HG02678 (cell line): Measurements from ENCODE around the gene MFSD11.
A peak's percentile ranks its signal among the peaks of the same experiment; 100 is the strongest.
"Not testable (repeated sequence)": the region's sequence is repeated elsewhere in the genome, so short reads cannot be mapped to it uniquely, and the experiment has no call there.

ENCODE experiments used
- ATAC-seq: cut with Tn5 transposase; IDR thresholded peaks from one replicate; pipeline ENCODE4 v1.9.1; 2021; ENCODE audit warnings: mild to moderate bottlenecking, moderate library complexity; ENCODE audit not compliant: unreplicated experiment

The MFSD11 gene

DNA sequence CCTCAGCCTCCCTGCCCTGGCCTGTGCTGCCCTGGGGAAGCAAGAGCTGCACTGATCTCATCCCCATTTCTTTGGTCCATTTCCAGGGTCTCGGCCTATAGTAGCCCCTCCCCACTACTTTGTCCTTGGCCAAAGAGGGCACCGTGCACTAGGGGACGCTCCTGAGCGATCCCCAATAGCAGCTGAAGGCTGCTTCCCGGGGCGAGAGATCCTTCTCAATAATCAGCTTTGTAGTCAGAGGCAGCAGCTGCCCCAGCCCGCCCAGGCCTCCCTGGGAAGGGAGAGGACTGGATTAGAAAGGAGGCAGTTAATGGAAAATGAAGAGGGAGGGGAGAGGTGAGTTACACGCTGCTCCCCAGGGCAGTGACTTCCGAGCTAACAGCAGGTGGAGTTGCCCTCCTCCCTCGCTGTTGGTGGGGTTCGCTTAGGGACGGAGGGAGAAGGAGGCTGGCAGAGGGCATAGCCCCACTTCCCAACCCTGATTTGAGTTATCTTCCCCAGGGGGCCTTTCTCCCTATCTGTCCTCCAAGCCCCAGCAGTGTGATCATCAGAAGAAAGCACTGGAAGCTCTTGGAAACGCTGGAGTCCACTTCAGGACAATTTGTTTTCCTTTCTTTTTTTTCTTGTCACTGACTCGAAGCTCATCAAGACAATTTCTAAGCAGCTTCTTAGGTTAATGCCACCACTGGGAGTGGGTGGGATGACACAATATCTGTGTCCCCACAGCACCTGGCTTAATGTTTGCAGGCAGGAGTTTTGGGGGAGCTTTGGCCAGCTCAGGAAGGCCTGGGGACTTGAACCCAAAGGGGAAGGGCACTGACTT is 29.7 kb upstream of the MFSD11 start:
- no peak for ATAC-seq

DNA sequence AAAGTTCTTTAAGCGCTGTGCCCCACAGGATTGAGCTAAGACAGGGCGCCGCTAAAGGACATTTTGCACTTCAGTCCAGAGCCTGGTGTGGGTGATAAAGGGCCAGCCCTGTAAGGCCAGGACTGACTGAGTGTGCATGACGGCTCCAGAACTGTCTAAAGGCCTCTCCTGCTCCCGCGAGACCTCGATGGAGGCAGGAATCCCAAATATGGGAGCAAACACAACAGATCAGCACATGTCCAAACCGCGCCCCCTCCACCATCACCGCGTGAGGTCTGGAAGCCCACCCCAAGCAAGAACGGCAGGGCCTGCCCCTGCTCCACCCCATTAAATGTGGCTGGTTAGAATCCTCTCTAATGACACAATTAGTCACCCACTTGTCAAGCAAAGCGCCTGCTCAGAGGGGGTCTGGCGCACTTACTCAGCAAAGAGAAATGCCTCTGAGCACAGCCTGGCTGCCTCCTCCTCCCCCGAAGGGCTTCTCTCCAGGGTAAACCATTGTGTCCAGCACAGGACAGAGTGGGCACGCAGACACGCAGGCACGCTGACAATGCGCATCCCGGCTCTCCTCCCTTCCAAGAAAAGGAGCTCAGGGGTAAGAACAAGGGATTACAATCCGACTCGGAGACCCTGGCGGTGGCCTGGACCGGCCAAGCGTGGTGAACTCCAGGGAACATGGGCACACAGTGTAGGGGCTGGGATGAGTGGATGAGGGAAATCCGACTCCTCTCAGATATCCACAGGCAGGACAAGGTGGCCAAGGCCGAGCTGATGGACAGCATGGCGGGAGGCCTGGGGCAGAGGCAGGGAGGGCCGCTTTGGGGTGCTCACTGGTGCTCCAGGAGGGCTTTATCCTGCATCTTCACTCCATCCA is 28.6 kb upstream of the MFSD11 start:
- no peak for ATAC-seq

DNA sequence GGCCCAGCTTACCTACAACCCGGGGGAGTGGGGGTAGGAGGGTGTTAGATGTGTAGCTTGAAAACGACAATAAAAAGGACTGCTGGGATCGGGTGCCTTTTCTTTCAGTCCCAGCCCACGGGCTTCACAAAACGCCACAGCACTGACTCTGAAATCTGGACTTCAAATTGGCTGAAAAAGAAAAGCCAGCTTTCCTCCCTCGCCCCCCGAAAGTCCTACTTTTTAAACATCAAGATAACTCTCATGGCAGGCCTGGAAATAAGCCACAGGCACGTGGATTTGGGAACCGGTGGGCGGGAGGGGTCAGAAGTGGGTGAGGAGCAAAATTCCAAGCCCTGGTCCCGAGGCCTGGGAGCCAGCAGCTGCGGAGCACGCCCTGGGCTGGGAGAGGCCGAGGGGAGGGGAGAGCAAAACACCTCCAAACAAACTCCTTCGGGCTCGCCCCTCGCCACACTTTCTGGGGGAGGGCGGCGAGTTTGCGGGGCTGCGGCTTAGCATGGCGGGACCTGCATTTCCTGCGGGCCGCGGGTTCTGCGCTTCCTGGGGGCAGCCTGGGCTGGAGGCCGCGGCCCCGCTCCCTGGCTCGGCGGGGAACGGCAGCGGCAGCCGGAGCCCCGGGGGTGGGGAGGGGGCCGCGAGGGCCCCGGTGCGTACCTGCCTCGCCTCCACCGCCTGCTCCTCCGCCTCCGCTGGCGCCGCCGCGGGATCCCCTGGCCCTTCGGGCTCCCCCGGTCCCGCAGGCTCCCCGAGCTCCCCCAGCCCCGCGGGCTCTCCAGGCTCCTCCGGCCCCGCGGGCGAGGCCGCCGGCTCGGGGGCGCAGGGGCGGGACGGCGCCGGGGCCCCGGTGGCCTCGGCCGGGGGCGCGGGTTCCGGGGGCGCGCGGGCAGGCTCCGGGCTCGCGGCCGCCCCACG is 27.7 kb upstream of the MFSD11 start:
- not testable (repeated sequence) for ATAC-seq

DNA sequence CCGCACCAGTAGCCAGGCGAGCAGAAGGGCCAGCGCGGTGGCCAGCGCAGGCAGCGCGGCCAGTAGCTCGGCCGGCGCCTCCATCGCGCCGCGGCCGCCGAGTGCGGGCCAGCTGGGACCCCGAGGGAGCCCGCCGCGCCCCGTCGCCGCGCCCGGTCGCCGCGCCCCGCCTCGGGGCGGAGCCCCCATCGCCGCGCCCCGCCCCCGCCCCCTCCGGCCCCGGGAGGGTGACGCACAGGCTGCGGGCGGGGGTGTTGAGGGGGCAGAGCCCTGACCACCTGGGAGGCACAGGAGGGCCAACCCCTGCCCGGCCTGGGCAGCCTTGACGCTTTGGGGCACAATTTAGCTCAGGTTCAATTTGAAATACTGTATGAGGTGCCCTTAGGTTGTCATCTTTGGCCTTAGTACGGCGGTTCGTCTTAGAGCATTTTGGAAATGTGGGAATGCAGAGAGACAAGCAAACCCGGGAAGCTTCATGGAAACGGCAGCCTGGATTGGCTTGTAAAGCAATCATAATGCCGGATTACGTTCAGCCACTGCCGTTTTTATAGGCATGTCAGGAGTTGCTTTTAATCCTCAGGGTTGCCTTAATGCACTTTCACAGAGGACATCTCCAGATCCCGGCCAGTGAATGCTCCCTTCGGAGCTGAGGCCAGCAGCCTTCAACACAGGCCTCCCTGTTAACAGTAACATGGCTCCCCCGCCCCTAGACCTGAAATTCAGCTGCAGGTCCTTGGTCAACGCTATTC is 26.9 kb upstream of the MFSD11 start, which contains the start of gene MXRA7:
MXRA7 (minus strand) TSS at position 103 of the 749 bp plus-strand sequence; CDS start at position 84, 19 bp downstream.
- no peak for ATAC-seq

DNA sequence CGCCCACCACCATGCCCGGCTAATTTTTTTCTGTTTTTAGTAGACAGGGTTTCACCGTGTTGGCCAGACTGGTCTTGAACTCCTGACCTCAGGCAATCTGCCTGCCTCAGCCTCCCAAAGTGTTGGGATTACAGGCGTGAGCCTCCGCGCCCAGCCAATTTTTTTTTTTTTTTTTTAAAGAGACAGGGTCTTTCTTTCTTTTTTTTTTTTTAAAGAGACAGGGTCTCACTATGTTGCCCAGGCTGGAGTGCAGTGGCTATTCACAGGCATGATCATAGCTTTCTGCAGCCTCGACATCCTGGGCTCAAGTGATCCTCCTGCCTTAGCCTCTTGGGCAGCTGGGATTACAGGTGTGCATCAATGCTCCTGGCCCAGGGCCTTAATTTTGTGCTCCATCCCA is 25.6 kb upstream of the MFSD11 start:
- ATAC-seq = not testable (repeated sequence)

DNA sequence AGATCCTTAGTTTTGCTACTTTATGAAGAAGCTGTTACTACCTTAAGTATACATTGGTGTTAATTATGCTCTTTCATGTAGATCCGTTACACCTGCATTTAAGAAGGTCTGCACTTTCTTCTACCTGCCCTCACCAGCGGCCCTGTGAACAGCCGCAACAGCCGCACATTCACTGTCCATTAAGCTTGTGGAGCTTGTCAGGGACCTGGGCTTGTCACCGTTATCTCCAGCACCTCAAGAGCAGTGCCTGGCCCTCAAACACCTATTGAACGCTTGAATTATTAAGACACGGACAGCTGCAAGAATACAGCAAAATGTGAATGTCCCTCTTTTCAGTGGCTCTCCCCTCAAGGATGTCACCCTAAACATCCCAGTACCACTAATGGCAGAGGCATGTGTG is 24.2 kb upstream of the MFSD11 start:
- no peak for ATAC-seq

DNA sequence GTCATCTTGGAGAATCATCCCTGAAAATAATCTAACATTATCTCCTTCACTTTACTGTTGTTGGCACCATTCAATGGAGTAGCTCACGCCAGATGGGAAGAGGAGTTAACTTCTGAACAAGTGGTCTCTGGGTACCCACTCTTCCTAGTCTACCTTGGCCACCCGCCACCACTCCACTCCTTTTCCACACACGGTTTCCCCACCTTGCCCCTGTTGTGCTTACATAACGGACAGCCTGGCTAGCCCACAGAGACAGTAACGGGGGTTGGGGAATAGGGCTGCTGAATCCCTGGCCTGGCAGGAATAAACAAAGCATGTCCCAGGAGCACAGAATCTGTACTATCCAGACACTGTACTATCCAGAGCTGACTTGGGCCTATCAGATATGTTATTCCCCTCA is 23.6 kb upstream of the MFSD11 start:
- no peak for ATAC-seq

DNA sequence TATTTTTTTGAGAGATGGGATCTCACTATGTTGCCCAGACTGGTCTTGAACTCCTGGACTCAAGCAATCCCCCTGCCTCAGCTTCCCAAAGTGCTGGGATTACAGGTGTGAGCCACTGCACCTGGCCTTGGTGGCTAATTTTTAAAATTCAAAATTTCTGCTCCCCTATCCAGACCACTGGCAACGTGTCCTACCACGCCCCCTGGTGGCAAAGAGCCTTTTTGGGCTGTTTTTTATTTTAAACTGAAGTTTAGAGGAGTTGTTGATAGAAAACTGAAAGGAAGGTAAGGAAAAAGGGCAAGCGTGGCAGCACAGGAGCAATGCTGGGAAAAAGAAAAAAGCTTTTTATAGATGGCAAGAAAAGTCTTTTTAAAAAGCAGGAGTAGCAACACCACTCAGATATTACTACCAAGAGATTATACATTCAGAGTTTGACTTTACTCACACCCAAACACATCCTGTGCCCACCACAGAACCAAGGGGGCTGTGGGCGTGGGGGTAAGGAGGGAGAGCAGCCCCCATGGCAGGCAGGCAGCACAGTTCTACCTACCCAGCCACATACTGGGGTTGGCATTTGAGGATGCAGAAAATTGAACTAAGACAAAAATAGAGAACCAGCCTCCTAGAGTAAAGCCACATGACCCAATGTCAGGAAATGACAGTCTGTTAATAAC is 23.0 kb upstream of the MFSD11 start:
- no peak for ATAC-seq

DNA sequence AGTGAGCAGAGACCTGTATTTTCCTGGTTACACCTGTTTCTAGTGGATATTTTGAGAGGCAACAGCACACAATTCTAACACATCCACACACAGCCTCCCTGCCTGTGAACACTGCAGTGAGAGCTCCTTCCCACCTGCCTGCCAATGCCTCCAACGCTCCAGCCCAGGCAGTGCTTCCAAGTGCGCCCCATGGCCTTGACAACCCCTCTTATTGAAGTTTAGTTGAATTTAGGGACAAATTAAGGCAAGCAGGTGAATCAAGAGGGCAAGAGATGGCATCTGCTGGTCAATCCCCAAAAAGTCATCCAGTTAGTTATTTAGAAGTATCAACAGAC is 22.5 kb upstream of the MFSD11 start:
- ATAC-seq = no peak

DNA sequence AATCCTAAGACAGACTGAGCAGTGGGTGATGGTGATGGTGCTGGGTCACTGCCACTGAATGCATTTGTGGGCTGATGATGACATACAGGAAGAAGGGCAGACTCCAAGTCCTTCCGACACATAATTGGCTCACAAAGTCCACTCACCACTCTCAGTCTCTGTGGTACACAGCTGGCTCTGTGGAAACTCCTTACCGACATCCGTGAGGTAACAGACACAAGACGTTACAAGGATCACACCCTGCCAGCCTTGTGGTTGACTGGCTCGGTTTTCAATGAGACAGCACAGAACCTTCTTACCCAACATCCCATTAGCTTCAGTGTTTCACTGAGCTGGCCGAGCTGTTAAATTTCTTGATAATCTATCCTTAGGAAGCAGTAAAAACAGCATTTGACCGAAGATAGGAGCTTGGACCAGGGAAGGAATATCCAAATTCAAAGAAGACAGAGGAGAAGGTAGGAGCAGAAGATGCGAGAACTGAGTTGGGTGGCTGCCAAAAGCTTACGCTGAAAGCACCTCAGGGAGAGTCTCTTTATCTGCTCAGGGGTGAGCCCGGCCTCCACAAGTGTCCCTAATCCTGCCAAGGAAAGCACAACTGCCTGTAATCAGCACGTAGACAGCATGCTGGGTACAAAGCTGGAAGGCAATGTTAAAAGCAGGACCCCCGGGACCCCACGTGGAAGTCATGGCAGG is 21.6 kb upstream of the MFSD11 start:
- ATAC-seq = no peak

DNA sequence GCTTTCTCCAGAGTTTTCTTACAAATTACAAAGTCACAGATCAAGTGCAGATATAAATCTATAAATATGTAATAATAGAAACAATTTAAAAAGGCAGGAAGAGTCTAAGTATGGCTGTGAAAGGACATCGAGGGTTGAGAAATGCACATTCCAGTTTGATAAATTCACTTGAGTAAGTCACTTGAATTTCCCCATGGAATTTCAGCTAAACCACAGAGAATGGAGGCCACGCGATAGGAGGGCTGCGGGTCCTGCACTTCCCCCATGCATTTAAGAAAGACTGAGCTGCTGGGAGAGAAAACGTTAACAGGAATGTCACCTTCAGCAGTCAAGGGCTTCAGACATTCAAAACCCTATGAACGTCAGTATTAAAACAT is 21.1 kb upstream of the MFSD11 start:
- no peak for ATAC-seq

DNA sequence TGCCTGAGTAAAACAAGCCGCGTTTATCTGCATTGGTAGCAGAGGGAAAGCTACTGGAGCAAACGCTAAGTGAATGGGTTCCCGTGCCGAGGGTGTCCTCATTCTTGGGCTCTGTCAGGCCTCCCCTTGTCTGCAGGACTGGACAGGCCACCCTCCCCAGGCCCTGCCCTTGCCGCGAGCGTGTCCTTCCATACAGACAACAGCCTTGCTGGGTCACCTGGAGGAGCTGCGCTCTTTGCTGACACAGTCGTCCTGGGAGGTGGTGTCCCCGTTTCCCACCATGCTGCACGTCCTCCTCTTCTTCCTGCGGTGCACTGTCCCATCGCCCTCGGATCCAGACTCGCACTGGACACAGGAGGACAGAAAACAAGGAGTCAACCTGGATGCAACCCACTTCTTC is 19.4 kb upstream of the MFSD11 start:
- no peak for ATAC-seq

DNA sequence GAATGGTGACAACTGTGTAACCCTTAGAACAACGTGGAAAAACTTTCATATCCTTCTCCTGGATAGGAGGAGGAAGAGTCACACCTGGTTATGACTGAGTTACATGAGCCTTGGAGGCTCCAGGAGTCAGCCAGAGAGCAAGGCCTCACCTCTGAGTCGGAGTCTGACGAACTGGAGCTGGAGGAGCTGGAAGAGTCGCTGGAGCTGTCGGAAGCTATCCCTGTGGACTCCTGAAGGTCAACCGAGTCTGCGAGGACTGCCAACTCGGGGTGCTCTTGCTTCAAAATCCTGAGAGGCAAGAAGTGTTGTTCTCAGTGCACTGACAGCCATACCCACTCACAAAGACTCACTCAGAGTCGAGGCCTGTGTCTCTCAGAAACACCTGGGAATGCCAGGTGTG is 17.7 kb upstream of the MFSD11 start:
- ATAC-seq = no peak

DNA sequence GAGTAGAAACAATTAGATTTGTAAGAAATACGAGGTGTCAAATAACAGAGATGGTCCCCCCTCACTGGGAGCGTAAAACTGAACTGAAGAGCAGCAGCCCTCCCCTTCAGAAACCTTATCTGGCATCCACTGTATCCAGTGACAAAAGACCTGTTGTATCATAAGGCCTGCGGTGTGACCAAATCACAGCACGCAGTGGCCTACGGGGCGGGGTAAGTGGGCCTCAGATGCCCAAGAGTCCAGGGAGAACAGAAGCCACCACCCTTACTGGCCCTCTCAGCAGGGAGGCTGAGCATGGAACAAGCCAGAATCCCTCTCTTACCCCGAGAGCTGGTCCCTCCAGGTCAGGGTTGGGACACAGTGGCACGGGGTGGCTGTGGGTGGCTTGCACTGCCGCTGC is 17.0 kb upstream of the MFSD11 start:
- no peak for ATAC-seq

DNA sequence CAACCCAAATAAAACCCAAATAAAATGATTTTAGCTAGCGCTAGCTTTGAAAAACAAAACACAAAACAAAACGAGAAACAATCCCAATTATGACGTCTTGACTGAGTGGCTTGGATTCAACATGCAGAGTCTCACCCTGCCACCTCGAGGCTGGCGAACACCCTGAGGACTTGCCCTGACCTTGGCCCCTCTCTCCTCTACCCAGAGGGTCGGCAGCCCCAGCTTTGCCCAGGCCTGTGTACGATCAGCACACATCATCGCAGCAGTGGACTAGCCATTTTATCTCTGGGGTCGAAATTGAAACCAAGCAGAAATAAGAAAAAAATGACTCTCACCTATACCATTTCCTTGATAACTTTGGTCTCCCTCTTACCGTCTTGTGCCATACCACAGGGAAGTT is 16.5 kb upstream of the MFSD11 start:
- ATAC-seq = no peak

DNA sequence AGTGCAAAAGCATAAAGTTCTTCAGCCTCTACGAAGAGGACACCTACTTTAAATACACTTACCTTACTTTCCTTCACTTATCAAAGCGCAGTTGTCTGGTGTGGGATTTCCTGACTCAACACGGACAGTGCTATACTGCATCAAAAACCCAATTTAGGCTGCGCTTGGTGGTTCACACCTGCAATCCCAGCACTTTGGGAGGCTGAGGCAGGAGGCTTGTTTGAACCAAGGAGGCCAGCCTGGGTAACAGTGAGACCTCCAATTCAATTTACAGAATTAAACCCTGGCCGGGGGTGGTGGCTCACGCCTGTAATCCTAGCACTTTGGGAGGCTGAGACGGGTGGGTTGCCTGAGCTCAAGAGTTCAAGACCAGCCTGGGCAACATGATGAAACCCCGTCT is 15.6 kb upstream of the MFSD11 start:
- no peak for ATAC-seq

DNA sequence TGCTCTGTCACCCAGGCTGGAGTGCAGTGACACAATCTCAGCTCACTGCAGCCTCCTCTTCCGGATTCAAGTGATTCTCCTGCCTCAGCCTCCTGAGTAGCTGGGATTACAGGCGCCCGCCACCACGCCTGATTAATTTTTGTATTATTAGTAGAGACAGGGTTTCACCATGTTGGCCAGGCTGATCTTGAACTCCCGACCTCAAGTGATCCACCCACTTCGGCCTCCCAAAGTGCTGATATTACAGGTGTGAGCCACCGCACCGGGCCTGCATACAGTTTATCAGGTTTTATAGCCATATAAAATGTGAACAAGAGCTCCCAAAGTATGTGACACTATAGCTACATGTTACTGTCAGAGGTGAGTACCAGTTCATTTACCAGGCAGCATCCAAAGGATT is 14.9 kb upstream of the MFSD11 start:
- ATAC-seq = not testable (repeated sequence)

DNA sequence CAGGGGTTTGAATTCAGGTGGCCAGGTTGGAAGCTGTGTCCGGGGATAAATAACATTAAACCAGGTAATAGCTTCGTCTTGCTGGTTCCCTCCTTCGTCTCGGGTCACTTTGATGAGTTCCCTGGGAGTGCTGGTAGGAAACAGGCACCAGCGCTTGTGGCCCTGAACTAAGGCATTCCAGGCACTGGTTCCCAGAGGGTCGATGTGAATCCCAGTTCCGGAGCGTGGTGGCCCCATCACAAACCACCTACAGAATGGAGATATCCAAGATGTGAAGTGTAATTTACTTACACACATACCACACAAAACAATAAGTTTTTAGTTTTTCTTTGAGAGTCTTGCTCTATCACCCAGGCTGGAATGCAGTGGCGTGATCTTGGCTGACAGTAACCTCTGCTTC is 14.1 kb upstream of the MFSD11 start:
- no peak for ATAC-seq

DNA sequence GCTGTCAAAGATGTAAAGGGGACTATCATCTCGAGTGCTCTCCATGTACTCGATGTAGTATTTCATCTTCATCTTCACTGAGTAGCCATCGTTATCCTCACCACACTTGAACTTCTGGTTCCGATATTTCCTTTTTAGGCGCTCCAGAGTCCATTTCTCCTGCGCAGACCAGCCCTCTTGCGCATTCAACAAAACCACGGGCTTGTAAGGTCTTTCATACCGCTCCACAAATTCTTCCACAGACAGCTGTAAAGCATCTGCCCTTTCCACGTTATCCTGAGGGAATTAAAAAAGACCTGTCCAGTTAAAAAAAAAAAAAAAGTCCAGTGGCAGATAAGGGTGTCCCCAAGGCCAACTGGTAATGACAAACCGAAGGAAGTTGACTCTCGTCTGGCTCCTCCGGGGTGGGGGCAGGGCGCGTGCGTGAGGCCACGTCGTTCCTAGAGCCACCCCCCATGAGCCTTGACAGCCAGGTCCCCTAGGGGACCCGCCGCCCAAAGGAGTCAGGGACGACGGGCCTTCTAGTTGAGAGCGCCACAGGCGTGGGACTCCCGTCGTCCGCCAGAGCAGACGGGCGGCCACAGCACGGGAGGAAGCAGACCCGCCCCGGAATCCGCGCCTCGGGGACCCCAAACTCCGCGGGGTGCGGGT is 12.2 kb upstream of the MFSD11 start:
- ATAC-seq = peak; percentile 24
